Right kidney (tissue), 1 donor: ENCODE data around the gene BIN2.

Experiments
- DNase-seq: peaks from one replicate; pipeline ENCODE4 v3.0.0-alpha.2; 2016

BIN2 gene

DNA sequence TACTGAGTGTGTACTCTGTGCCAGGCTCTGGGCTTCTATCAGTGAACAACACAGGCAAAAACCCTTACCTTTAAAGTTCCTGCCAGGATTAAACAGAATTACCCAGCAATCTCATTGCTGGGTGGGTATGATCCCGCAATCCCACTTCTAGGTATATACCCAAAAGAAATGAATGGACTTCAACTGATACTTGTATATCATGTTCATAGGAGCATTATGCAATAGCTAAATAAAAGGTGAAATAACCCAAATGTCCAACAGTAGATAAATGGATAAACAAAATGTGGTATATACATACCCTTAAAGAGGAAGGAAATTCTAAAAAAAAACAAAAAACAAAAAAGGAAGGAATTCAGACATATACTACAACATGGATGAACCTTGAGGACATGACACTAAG, 70.7 kb downstream of the BIN2 start:
- no peak for DNase-seq

- DNase-seq: no peak
Observed at GRCh38 chr12:51247523-51248206, 76.3 kb downstream of the BIN2 start.

DNA sequence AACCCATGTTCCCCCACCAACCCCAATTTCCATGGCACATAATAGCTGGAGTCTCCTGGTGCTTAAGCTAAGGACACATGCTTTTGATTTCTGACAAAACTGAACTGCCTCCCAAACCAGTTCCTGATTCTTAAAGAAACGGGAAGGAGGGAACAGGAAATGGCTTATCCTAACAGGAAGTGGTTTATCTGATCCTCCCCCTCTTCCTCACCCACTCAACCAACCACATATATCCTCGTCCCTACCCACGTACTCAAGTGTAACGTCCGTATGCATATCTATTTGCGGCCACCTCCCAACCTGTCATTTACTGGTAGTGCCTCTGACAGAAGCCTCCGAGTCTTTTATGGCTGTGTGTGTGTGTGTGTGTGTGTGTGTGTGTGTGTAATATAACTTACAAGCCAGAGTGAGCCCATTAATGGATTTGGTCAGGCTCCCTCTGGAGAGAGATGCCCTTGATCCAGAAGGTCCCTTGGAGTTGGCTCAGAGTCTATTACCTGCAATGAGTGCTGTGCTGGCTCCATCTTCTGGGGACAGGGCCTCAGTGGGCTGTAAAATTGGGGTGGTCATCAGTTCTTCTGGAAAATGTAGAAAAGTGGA, 77.6 kb downstream of the BIN2 start:
- no peak for DNase-seq

DNA sequence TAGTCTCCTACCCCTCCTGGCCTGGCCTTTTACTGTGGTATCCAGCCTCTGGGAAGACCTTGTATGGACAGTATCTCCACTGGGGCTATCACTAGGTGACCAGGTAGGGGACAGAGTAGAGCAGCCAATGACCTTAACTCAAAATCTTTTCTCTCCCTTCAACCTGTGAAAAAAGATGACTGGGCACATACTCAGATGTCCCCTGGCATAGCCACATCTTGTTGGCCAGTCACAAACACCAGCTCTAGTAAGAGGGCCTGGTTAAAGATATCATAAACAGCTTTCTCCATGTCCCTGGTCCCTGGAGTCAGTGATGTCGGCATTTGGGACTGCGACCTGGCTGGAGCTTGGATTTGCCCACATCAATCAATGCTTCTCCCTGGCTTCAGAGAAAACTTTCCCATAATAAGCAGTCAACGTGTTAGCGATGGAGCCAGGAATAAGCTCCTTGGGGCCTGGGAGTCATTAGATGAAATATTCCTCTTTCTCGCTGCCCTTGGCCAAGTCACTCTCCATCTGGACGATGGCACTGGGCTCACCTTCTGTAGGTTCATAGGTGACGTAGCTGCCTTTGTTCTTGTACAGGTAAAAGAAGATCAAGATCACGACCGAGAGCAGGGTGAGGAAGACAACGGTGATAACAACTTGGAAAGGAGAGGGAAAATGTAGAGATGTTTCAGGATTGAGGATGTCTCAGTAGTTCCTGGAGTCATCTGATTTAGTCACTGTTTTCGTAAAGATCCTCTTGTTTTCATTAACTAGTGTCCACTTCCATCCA, 78.3 kb downstream of the BIN2 start:
- no peak for DNase-seq

DNA sequence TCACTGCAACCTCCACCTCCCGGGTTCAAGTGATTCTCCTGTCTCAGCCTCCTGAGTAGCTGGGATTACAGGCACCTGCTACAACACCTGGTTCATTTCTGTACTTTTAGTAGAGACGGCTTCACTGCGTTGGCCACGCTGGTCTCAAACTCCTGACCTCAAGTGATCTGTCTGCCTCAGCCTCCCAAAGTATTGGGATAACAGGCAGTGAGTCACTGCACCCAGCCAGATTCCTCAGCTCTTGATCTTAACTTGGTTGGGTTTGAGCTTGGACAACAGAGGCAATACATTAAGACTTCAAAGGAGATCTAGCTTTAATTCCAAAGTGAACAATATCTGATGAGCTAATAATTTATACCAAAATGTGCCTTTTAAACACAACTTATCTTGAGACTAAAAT, 79.7 kb downstream of the BIN2 start:
- no peak for DNase-seq

- DNase-seq: no peak
Observed at GRCh38 chr12:51242876-51243275, 81.1 kb downstream of the BIN2 start.

- DNase-seq: no peak
Observed at GRCh38 chr12:51242120-51242519, 81.9 kb downstream of the BIN2 start.

DNA sequence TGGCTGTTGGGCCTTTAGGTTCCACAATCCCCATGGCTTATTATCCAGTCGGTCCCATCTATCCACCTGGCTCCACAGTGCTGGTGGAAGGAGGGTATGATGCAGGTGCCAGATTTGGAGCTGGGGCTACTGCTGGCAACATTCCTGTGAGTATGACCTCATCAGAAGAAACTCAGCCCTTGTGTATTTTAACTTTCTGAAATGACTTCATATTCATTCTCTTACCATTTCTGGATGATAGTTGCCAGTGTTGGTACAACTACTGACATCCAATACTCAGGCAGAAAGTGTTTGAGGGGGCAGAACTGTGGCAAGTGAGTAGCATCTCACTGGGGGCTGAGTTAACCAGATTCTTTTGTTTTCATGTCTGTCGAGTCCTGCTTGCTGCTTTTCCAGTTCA, 83.0 kb downstream of the BIN2 start:
- no peak for DNase-seq

- peak; percentile 88 for DNase-seq
Observed at GRCh38 chr12:51238510-51239334, 85.3 kb downstream of the BIN2 start, which contains the start of gene DAZAP2. TSS of gene DAZAP2 (plus strand) at chr12:51238826. CDS start at chr12:51238908, 82 bp downstream.

DNA sequence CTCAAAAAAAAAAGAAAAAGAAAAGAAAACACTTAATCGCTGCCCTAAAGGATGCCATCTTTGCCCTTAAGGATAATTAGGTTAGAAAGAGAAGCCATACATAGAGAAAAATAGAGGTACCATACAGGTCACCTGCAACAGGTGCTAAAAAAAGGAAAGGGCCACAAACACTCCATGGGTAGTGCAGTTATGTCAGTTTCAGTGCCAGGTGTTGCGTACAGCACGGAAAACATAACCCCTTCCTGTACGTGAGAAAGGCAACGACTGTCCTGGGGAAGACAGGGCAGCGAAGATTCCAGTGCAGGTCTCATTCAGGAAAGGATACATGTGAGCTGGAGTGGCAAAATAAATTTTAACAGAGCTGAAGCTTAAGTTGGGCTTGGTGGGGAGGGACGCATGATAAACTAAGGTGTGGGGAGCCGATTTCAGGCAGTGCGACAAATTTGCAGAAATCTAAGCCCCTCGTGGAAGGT, 85.9 kb downstream of the BIN2 start:
- peak; percentile 77 for DNase-seq

DNA sequence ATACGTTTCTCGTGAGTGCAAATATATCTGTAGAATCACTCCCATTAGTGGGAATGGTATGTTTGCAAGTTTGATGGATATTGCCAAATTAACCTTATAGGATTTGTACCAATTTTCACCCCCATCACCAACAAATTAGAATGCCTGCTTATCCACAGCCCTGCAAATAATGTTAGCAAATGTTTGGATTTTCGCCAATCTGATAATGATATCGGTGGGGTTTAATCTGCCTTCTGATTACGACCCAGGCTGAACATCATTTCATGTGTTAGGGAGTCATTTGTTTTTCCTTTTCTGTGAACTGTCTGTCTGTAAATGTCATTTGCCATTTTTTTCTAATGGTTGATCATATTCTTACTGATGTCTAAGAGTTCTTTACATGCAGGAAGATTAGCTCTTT, 89.4 kb downstream of the BIN2 start:
- DNase-seq: no peak

DNA sequence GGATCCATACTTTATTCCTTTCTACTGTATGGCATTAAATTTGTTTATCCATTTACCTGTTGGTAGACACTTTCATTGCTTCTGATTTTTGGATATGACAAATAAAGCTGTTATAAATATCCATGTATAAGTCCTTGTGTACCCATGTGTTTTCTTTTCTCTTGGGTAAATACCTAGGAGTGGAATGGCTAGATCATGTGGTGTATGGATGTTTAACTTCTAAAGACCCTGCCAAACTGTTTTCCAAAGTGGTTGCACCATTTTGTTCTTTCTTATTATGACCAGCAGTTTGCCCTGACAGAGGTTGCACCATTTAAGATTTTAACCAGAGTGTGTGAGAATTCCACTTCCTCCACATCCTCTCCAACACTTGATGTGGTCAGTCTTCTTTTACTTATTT, 91.3 kb downstream of the BIN2 start:
- DNase-seq: no peak
